PFSK-1 (cell line): ENCODE data around the gene SPARC.

Experiments
- FOXP2 ChIP-seq: optimal IDR thresholded peaks from 2 replicates; pipeline ENCODE3; 2011; ENCODE audit warnings: borderline replicate concordance, control low read depth, inconsistent platforms; ENCODE audit not compliant: insufficient read depth; ENCODE audit errors: extremely low read length, extremely low read depth
- POLR2AphosphoS5 ChIP-seq: IDR thresholded peaks from 2 replicates; pipeline ENCODE4 v1.6.1; 2012; ENCODE audit warnings: low read depth, mild to moderate bottlenecking, control low read depth, low read length, moderate library complexity
- REST ChIP-seq, 2 experiments: IDR thresholded peaks; 2 replicates each; pipeline versions ENCODE4 v1.6.1 to v1.8.0; 2011 to 2012; ENCODE audit warnings: low read depth in 2 of 2, low read length in 2 of 2, control low read depth in 1 of 2, inconsistent platforms in 1 of 2, mild to moderate bottlenecking in 1 of 2, moderate library complexity in 1 of 2; ENCODE audit not compliant: insufficient read depth in 1 of 2
- SIN3A ChIP-seq: IDR thresholded peaks from 2 replicates; pipeline ENCODE4 v1.6.1; 2012; ENCODE audit warnings: mild to moderate bottlenecking, low read length, moderate library complexity, borderline replicate concordance; ENCODE audit not compliant: insufficient read depth
- TAF1 ChIP-seq: IDR thresholded peaks from 2 replicates; pipeline ENCODE4 v1.6.1; 2012; ENCODE audit warnings: low read length, control low read depth, borderline replicate concordance; ENCODE audit not compliant: insufficient read depth

The SPARC gene

DNA sequence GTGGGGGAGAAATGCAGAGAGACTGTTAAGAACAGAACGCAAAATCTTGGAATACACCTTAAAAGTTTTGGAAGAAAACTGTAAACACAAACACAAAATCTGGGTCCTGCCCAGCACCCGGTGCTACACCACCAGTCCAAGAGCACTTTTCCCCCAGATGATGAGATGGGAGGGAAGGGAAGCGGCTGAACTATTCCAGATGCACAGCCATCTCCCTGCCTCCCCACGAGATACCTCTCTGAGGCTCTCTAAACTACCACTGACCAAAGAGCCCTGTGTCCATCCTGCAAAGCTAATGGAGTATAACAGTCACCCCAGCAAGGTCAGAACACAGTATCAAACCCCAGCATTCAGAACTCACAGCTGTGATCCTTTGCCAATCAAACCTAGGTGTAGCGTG is 8.0 kb downstream of the SPARC start:
- no peak for TF ChIP-seq REST (IDR thresholded peaks at IDR 0.05; ENCODE audit: insufficient read depth in 1 of 2, low read depth in 2 of 2, low read length in 2 of 2)
- TF ChIP-seq SIN3A = no peak
- TF ChIP-seq FOXP2 = no peak
- no peak for TF ChIP-seq TAF1
- TF ChIP-seq POLR2AphosphoS5 = no peak

DNA sequence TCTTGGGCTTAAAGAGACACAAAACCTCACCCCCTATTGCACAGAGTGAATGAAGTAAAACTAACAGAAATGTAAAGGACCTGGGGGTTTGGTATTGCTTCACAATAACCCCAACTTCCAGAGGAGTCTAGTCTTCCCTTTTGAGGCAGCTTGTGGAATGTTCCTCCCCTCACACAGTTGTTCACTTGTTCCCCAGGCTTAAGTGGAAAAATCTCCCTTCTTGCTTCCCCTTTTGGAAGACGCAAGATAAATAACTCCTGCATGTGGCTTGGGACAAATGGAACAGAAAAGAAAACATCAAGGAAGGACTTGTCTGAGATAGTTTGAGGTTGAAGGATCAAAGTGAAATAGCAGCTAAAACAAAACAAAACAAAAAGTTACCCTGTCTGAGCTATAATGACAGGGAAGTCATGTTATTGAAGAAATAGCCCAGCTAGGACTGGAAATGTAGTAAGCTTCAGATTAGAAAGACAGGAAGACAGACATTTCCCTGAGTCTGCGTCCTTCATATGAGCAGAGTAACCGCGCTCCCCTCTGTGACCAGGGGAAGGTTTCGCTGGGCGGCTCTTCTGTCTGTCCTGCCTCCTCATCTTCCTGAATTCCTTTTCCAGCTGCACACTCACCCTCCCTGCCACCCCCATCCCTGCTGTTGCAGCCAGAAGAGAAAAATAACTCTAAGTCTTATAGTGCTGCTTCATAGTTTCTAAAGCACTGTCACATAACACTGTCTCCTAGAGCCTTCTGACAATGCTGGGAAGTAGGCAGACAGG is 8.8 kb downstream of the SPARC start:
- no peak for TF ChIP-seq TAF1
- TF ChIP-seq SIN3A = no peak
- TF ChIP-seq REST (IDR thresholded peaks at IDR 0.05; ENCODE audit: insufficient read depth in 1 of 2, low read depth in 2 of 2, low read length in 2 of 2) = no peak
- no peak for TF ChIP-seq POLR2AphosphoS5
- no peak for TF ChIP-seq FOXP2

- TF ChIP-seq REST (IDR thresholded peaks at IDR 0.05; ENCODE audit: insufficient read depth in 1 of 2, low read depth in 2 of 2, low read length in 2 of 2) = no peak
- no peak for TF ChIP-seq FOXP2
- no peak for TF ChIP-seq SIN3A
- no peak for TF ChIP-seq POLR2AphosphoS5
- no peak for TF ChIP-seq TAF1
Measured at GRCh38 chr5:151676719-151677118, 10.0 kb downstream of the SPARC start.

GRCh38 chr5:151676314-151676712 is 10.4 kb downstream of the SPARC start:
- TF ChIP-seq REST (IDR thresholded peaks at IDR 0.05; ENCODE audit: insufficient read depth in 1 of 2, low read depth in 2 of 2, low read length in 2 of 2) (no peak), FOXP2 (no peak), SIN3A (no peak), TAF1 (no peak), POLR2AphosphoS5 (no peak)
